GM18870 (cell line): ENCODE results near the gene L3MBTL2.
A peak's percentile ranks its signal among the peaks of the same experiment; 100 is the strongest.
"Not testable (repeated sequence)": the region's sequence is repeated elsewhere in the genome, so short reads cannot be mapped to it uniquely, and the experiment has no call there.

Experiments
- ATAC-seq: cut with Tn5 transposase; IDR thresholded peaks from one replicate; pipeline ENCODE4 v1.9.1; 2021; ENCODE audit warnings: moderate library complexity; ENCODE audit not compliant: unreplicated experiment

The L3MBTL2 gene

GRCh38 chr22:41204992-41205900, at the start of gene L3MBTL2:
L3MBTL2 (plus strand) TSS chr22:41205312; CDS start chr22:41205363, 51 bp downstream.
- ATAC-seq = peak; percentile 93

GRCh38 chr22:41157083-41157482, 48.0 kb upstream of the L3MBTL2 start:
- no peak for ATAC-seq

- no peak for ATAC-seq
Observed at GRCh38 chr22:41169157-41169556, 36.0 kb upstream of the L3MBTL2 start.

GRCh38 chr22:41171996-41172395, 33.1 kb upstream of the L3MBTL2 start:
- no peak for ATAC-seq

- no peak for ATAC-seq
Observed at GRCh38 chr22:41175546-41175945, 29.6 kb upstream of the L3MBTL2 start.

GRCh38 chr22:41177040-41177621, 28.0 kb upstream of the L3MBTL2 start:
- ATAC-seq = no peak

- no peak for ATAC-seq
Observed at GRCh38 chr22:41177622-41178424, 27.3 kb upstream of the L3MBTL2 start.

GRCh38 chr22:41178425-41178975, 26.6 kb upstream of the L3MBTL2 start:
- ATAC-seq = no peak

GRCh38 chr22:41180362-41180761, 24.8 kb upstream of the L3MBTL2 start:
- not testable (repeated sequence) for ATAC-seq

GRCh38 chr22:41180926-41181325, 24.2 kb upstream of the L3MBTL2 start:
- no peak for ATAC-seq

GRCh38 chr22:41181349-41182241, 23.5 kb upstream of the L3MBTL2 start:
- no peak for ATAC-seq

- ATAC-seq = no peak
Observed at GRCh38 chr22:41184679-41185078, 20.4 kb upstream of the L3MBTL2 start.

GRCh38 chr22:41191467-41191866, 13.6 kb upstream of the L3MBTL2 start:
- ATAC-seq = no peak

GRCh38 chr22:41193829-41194228, 11.3 kb upstream of the L3MBTL2 start:
- no peak for ATAC-seq

GRCh38 chr22:41197038-41197972, 7.8 kb upstream of the L3MBTL2 start:
- no peak for ATAC-seq

GRCh38 chr22:41198027-41198580, 7.0 kb upstream of the L3MBTL2 start:
- no peak for ATAC-seq

- no peak for ATAC-seq
Observed at GRCh38 chr22:41201141-41201540, 4.0 kb upstream of the L3MBTL2 start.

GRCh38 chr22:41203118-41203517, 2.0 kb upstream of the L3MBTL2 start:
- no peak for ATAC-seq

GRCh38 chr22:41204066-41204465, 1.0 kb upstream of the L3MBTL2 start:
- ATAC-seq = no peak
